IMR-90 (cell line): Measurements from ENCODE around the gene TBXAS1.

Experiments
- CTCF ChIP-seq: conservative IDR thresholded peaks from 2 replicates; pipeline ENCODE4 v1.5.1; 2012; ENCODE audit warnings: mild to moderate bottlenecking, low read depth, low read length, improper control_type of control experiment
- POLR2A ChIP-seq: IDR thresholded peaks from 2 replicates; pipeline ENCODE4 v1.6.1; 2012; ENCODE audit warnings: mild to moderate bottlenecking, low read depth, low read length
- RAD21 ChIP-seq: IDR thresholded peaks from 2 replicates; pipeline ENCODE4 v1.6.1; 2012; ENCODE audit warnings: low read length, improper control_type of control experiment

GRCh38 chr7:140022582-140023211 lies 193.6 kb downstream of the TBXAS1 start:
- TF ChIP-seq RAD21 (no peak), CTCF (no peak), POLR2A (no peak)
